GM19240 (cell line): ENCODE measurements around the gene CD1D.
"Not testable (repeated sequence)": the region's sequence is repeated elsewhere in the genome, so short reads cannot be mapped to it uniquely, and the experiment has no call there.

Experiments used
- DNase-seq: peaks from one replicate; pipeline ENCODE4 v3.0.0; 2011; ENCODE audit warnings: low spot score; ENCODE audit not compliant: insufficient read length

Gene CD1D

GRCh38 chr1:158176399-158176798 is 4.3 kb upstream of the CD1D start:
- no peak for DNase-seq

GRCh38 chr1:158176849-158177699 is 3.6 kb upstream of the CD1D start:
- DNase-seq, result not testable (repeated sequence)

GRCh38 chr1:158177700-158178450 is 2.8 kb upstream of the CD1D start:
- peak; percentile 27 for DNase-seq

- no peak for DNase-seq
Observed at GRCh38 chr1:158179301-158180041, 1.2 kb upstream of the CD1D start.

- DNase-seq, result no peak
Observed at GRCh38 chr1:158181577-158181922, 855 bp downstream of the CD1D start.

GRCh38 chr1:158185770-158186169 is 5.1 kb downstream of the CD1D start:
- no peak for DNase-seq

- no peak for DNase-seq
Observed at GRCh38 chr1:158186180-158186579, 5.5 kb downstream of the CD1D start.

- no peak for DNase-seq
Observed at GRCh38 chr1:158188611-158189010, 7.9 kb downstream of the CD1D start.

- DNase-seq, result no peak
Observed at GRCh38 chr1:158189624-158190023, 8.9 kb downstream of the CD1D start.

- no peak for DNase-seq
Observed at GRCh38 chr1:158191299-158191698, 10.6 kb downstream of the CD1D start.

- DNase-seq, result no peak
Observed at GRCh38 chr1:158196461-158196860, 15.8 kb downstream of the CD1D start.

GRCh38 chr1:158199849-158200248 is 19.2 kb downstream of the CD1D start:
- DNase-seq, result no peak

GRCh38 chr1:158200527-158200926 is 19.8 kb downstream of the CD1D start:
- no peak for DNase-seq

GRCh38 chr1:158203693-158204457 is 23.2 kb downstream of the CD1D start:
- DNase-seq, result no peak

- no peak for DNase-seq
Observed at GRCh38 chr1:158204458-158204827, 23.7 kb downstream of the CD1D start.

- no peak for DNase-seq
Observed at GRCh38 chr1:158208586-158209116, 28.0 kb downstream of the CD1D start.

- DNase-seq, result no peak
Observed at GRCh38 chr1:158212320-158212719, 31.6 kb downstream of the CD1D start.

GRCh38 chr1:158223445-158223844 is 42.8 kb downstream of the CD1D start:
- not testable (repeated sequence) for DNase-seq

- no peak for DNase-seq
Observed at GRCh38 chr1:158227904-158228623, 47.4 kb downstream of the CD1D start.
